GM19193 (cell line): ENCODE results near the gene KCNJ10.

Source experiments
- POLR2A ChIP-seq: IDR thresholded peaks from 4 replicates; pipeline ENCODE4 v1.6.1; 2011; ENCODE audit not compliant: insufficient read depth, insufficient read length; ENCODE audit errors: extremely low read depth

KCNJ10 gene

DNA sequence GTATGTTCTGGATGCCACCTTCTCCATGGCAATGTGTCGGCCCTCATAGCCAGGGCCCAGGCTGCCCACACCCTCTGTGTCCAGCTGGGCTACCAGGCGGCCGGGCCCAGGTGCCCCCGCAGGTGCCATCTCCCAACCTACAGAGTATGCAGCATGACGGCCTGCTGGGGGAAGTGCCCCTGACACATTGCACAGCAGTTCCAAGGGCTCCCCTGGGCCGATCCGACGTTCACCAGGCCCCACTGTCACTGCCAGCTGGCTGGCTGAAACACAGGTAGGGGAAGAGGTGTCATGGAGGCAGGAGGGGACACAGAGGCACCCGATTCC lies 23.1 kb upstream of the KCNJ10 start:
- no peak for TF ChIP-seq POLR2A

DNA sequence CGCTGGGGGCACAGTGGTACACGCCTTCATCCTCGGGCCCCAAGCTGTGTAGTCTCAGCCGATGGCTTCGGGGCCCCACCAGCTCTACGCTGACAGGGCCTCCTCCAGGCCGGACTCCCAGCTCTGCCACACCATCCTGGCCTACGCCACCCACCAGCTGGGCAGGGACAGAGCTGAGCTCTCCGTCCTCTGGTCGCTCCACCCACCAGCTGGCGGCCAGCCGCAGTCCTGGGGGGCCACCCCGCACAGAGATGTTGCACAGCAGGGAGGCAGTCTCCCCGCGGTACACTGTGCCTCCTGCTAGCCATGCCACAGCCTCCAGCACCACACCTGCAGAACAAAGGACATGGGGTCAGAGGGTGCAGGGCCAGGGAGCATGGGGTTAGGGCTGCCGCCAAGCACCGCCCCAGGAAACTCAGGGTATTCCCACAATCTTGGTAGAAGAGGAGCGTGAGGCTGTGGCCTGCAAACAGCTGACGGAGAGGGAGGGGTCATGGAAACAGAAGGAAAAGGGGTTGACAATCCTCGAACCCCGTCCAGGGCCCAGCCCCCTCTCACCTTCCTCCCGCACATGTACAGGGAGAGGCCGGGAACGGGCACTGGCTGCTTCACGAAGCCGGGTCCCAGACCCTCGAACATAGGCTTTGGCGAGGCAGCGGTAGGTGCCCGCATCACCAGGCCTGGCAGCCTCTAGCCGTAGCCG lies 22.6 kb upstream of the KCNJ10 start:
- no peak for TF ChIP-seq POLR2A

DNA sequence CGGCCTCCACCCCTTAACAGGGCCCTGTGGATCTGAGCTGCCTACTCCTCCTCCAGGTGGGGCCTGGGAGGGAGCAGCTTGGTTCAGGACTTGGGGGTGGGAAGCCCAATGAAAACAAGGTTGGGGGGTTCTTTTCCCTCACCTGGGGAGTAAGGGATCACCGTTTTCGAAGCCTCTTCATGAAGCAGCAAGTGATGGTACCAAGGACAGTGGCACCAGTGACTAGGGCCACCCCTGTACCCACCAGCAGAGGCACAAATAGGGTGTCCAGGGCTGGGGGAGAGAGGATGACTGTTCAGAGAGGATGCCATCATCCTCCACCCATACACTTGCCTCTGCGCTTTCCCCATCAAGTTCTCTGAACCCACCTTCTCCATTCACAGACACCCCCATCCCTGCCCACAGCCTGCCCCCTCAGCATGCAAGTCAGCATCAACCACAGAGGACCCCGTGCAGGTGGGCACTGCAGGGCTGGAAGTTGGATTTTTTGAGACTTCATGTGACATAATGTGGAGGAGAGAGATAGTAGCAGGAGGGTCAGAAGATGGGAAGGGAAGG lies 21.8 kb upstream of the KCNJ10 start:
- TF ChIP-seq POLR2A: no peak

DNA sequence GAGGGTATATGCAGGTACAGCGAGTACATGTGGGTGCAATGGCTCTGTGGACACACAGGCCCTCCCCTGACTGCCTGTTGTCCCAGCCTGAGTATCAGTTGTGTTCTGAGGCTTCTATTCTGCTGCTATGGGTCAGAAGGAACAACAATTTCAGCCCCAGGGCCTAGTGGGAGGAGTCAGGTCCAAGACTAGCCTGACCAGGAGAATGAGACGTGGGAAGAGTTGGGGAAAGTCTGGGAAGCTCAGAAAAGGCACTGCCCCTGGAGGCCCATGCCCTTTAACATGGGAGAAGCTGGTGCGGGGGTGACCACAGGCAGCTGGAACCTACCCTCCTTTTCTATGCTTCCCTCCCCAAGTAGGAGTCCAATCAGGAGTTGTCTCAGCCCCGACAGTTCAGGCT lies 20.8 kb upstream of the KCNJ10 start:
- no peak for TF ChIP-seq POLR2A

DNA sequence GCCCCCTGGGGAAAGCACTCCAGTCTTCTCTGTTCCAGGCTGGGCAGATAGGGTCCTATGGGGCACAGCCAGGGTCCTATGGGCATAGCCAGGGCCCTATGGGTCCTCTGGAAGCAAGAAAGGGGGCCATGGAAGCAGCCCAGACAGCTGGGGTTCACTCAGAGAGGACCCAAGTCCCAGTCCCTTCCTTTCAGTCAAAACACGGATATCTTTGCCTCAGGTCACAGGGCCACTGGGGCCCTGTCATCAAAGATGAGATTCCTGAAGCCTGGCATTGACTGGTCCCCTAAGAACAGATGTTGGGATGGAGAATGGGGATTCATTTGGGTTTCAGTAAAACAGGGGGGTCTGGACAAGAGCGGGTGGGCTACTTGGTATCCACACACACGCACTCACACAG lies 19.9 kb upstream of the KCNJ10 start:
- TF ChIP-seq POLR2A: no peak

DNA sequence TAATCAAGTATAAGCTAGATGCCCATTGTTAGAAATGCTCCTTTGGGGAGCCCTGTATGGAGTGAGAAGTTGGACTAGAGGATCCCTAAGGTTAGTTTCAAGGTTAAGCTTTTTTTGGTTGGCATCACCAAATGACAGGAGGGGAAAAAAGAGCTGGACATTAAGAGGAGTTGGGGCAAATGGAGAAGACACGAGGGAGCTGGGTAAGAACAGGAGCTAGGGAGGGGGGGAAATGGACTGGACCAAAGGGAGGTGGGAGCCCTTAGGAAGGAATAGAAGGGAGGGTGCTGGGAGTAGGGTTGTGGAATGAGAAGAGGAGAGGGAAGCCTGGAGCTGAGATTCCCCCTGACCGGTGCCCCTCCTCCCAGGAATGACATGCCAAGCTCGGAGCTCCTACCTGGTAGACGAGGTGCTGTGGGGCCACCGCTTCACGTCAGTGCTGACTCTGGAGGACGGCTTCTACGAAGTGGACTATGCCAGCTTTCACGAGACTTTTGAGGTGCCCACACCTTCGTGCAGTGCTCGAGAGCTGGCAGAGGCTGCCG lies 17.2 kb upstream of the KCNJ10 start:
- TF ChIP-seq POLR2A: no peak

DNA sequence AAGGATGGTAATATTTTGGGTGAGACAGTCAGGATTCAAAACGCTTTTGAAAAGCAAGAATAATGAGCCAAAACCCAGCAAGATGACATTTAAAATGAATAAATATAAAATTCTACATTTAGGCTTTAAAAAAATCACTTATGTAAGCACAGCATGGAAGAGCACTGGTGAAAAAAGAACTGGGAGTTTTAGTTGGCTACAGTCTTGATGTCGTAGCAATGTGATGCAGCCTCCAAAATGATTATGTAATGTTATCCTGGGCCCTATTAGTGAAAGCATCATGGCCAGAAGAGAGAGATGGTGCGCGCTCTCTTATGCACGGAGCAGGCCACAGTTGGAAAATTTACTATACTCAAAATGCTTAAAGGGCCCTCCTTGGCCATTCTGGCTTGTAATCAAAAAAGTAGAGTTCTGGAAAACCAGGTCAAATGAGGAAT lies 16.5 kb upstream of the KCNJ10 start:
- TF ChIP-seq POLR2A: no peak

DNA sequence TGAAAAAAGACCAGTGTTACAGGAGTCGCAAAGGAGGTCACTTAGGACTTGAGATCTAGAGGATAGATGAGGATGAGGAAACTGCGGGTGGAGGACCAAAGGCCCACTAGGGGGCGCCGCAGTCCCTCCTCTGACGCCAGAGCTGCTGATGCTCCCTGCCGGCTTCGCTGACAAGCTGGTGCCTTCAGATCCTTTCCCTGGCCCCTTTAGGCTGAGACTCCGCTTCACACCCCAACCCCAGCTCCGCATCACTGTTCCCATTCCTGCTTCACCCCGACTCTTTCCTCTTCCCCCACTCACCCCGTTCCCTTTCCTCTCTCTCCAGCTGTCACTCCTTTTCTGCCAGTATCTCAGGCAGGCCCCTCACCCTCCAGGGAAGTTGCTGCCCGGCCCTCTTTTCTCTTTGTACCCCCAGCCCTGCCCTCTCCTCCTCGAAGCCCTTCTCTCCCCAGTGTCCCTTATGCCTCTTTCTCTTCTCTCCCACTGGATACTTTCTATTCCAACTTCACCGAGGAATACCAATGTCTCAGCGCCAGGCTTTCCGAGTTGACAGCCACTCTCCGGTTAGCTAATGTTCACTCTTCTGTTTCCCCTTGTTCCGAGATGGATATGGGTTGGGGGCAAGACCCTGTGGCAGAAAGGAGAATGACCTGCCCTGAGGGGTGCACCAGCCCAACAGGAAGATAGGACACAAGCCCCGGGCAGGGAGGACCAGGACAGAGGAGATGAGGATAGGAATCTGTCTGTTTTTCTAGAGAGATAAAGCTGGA lies 15.9 kb upstream of the KCNJ10 start:
- TF ChIP-seq POLR2A: no peak

DNA sequence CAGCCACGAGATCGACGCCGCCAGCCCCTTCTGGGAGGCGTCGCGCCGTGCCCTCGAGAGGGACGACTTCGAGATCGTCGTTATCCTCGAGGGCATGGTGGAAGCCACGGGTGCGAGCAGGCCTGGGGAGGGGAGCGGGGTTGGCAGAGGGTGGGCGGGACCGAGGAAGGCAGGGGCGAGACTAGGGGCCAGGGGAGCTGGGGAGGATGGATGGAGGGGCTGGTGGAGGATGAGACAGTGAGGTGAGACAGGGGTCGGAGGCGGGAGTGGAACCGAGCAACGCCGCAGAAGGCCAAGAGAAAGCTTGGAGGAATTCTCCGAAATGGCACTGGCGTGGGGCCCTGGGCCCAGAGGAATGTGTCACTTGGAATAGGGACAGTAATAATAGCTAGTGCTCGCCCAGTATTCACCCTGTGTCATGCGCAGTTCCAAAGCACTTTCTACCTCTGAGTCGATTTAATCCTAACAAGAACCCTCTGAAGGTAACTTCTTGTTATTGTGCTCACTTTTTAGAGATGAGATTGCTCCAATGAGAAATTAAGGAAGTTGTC lies 14.9 kb upstream of the KCNJ10 start:
- TF ChIP-seq POLR2A: no peak

DNA sequence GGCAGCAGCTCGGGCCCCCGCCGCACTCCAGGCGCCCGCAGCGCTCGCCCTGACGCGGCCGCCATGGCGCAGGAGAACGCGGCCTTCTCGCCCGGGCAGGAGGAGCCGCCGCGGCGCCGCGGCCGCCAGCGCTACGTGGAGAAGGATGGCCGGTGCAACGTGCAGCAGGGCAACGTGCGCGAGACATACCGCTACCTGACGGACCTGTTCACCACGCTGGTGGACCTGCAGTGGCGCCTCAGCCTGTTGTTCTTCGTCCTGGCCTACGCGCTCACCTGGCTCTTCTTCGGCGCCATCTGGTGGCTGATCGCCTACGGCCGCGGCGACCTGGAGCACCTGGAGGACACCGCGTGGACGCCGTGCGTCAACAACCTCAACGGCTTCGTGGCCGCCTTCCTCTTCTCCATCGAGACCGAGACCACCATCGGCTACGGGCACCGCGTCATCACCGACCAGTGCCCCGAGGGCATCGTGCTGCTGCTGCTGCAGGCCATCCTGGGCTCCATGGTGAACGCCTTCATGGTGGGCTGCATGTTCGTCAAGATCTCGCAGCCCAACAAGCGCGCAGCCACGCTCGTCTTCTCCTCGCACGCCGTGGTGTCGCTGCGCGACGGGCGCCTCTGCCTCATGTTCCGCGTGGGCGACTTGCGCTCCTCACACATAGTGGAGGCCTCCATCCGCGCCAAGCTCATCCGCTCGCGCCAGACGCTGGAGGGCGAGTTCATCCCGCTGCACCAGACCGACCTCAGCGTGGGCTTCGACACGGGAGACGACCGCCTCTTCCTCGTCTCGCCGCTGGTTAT lies 14.2 kb upstream of the KCNJ10 start:
- TF ChIP-seq POLR2A: no peak

DNA sequence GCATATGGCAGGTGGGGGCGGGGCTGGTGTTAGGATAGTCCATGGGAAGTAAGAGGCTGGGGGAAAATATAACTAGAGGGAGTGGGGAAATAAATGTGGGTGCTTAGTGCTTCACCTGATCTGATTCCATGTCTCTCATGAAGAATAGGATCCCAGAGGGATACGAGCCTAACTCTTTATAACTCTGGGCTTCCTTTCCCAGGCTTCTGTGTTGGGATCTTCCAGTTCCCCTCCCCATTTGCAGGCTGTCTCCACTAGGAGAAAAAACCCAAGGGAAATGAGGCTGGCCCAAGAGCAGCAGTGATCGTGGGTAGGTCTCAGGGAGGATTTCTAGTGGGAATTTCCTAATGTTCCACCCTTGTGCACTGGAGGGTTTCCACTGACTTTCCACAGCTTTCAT lies 13.0 kb upstream of the KCNJ10 start:
- TF ChIP-seq POLR2A: no peak

DNA sequence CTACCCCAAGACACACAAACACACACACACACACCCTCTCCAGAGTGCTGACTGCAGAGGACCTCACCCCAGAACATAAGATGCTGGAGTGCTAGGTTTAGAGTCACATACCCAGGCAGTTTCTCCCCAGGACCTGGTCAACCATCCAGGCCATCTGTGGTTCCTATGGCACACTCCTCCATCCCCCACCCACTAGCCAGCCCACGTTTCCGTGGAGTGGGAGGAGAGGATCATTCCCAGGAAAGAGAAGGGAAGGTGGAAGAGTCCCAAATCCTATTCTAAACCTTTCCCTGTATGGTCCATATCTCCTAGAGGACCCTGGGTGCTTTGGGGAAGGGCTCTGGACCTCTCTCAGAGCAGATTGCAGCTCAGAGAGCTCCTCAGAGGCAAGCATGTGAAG lies 12.5 kb upstream of the KCNJ10 start:
- TF ChIP-seq POLR2A: no peak

DNA sequence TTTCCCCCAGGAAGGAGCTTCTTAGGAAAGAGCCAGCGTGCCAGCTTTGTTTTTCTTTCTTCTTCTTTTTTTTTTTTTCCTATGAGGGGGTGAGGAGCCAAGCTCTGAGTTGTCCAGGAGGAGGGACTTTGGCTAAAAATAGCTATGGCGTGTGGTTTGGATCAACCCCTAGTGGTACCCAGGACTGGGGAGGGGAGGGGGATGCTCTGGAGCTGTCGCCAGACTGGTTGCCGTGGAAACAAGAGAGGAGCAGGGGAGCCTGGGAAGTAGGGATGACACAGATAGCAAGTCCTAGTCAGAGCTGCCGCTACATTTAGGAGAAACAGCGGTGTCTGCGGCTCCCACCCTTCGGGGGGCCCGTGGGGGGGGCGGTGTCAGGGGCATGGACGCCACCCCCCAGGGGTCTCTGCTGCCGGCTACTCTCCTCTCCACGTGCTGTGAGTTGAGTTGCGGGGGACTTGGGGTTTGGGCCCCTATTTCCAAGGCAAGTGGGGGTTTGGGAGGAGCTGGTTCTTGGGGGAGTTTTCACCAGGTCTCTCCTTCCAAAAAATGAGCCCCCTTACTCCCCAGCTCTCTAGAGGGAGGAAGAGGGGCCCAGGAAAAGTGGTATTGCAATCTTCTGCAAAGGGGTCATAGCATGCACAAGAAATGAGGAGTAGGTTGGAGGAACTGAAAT lies 11.4 kb upstream of the KCNJ10 start, which contains the start of gene KCNJ9:
Gene KCNJ9, plus strand, starts transcription at position 278 of the 676 bp plus-strand sequence. CDS start 2,493 bp downstream, outside the sequence.
- TF ChIP-seq POLR2A: no peak
